KBM-7 (cell line): ENCODE results near the gene SEC61B.
"Not testable (repeated sequence)": the region's sequence is repeated elsewhere in the genome, so short reads cannot be mapped to it uniquely, and the experiment has no call there.

Experiments
- DNase-seq: peaks from one replicate; pipeline ENCODE4 v3.0.0-alpha.2; 2015
- in situ Hi-C: fragments of 300-500 bp; cut with MboI; formaldehyde crosslinking; loops from 2 replicates; pipeline ENCODE4 v1.14.3; 2020; ENCODE audit warnings: low sequenced_read_pairs, low pct_unique_long_range_greater_than_20kb, mixed read lengths

The SEC61B gene

DNA sequence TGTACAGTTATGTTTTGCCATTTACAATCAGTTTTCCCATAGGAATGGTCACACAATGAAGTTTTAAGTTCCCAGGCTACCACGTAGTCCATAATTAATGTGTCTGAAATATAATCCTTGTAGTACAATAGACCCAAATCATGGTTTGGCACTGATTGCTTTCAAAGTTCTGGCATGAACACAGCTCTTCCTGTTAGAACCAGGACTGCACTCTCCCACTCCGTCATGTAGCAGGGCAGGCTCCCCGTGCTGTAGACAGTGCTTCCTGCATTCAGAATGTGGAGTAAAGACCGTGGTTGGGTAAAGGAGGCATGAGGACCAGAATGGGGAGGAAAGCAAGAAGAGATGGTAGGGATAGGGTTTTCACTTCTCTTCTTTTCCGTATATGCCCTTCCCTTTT, 4.0 kb downstream of the SEC61B start:
- in situ Hi-C loops: no loop called here
- no peak for DNase-seq

DNA sequence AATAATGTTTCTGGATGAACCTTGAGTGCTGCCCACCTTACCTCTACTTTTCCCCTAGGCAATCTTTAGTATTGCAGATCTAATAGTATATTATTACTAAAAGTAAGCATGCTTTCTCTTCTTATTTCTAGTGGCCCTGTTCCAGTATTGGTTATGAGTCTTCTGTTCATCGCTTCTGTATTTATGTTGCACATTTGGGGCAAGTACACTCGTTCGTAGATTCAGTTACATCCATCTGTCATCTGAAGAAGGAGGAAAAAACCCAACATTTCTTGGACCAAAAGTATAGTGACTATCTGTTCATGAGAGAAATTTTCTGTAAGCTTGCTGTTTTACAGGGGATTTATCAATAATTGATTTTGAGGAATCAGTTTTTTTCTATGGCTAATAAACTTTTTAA, 8.1 kb downstream of the SEC61B start:
- DNase-seq: no peak
- in situ Hi-C loops: no loop called here

DNA sequence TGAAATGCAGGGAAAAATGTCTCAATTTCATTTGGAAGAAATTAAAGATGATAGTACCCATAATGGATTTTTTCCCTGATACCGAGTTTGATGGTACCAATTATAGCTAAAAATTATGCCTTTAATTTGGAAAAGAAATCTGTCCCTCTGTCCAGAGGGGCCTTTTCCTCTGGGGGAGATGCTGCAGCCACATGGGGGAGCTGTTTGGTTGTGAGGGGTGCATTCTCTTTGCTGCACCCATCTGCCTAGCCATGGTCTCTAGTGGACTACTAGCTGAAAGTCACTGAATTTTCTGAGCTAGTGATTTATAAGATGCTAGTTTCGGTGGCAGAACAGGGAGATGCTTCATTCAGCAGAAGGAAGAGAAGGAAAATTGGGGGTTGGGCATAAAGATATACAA, 9.6 kb downstream of the SEC61B start:
- no peak for DNase-seq
- in situ Hi-C loops: no loop called here

DNA sequence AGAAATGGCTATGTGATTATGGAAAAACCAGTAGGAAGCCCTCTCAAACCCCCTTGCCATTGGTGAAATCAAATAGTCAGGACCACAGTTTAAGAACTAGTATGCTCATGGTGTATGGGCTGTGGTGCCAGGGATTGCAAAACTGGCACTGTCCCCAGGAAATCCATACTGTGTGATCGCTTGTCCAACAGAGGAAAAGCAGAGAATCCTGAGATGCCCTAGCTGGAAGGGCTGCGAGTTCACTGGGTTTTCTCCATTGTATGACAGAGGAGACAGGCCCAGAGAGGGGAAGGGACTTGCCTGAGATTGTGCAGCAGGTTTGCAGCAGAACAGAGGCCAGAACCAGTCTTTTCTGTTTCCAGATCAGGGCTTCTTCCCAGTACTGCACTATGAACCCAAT, 12.5 kb downstream of the SEC61B start:
- in situ Hi-C loops: no loop called here
- no peak for DNase-seq

DNA sequence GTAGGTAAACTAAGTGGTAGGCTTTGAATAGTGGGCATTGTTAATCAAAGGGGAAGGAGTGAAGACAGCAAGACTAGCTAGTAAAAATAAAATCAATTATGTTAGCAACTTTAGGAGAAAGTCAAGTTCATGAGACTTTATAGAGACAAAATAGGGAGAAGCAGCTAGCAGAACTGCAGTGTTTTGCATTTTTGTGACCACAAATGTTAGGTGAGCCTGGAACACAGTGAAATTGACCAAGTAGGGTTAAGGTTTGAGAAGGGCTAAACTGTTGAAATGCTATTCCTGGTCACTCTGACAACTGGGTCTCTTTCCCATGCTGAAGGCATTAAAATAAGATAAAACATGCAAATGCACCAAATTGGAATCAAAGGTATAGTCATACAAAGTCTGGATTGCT, 13.0 kb downstream of the SEC61B start:
- DNase-seq: no peak
- in situ Hi-C loops: no loop called here

DNA sequence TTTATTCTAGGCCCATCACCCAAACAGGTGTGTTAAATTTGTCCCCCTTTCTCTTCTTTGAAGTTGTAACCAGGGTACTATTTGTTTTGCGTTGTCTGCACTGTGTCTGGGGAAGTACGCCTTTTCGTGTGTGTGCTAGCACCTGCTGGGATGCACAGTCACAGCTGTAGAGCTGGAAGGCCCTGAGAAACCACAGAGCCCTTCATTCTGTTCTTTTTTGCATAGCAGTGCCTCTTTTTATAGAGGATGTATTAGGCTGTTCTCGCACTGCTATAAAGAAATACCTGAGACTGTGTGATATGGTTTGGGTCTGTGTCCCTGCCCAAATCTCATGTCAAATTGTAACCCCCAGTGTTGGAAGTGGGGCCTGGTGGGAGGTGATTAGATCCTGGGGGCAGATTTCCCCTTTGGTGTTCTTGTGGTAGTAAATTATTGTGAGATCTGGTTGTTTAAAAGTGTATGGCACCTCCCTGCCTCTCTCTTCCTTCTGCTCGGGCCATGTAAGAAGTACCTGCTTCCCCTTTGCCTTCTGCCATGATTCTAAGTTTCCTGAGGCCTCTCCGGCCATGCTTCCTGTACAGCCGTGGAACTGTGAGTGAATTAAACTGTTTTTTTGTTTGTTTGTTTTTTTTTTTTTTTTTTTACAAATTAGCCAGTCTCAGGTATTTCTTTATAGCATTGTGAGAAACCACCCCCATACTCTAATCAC, 14.0 kb downstream of the SEC61B start:
- in situ Hi-C loops: no loop called here
- DNase-seq: no peak

DNA sequence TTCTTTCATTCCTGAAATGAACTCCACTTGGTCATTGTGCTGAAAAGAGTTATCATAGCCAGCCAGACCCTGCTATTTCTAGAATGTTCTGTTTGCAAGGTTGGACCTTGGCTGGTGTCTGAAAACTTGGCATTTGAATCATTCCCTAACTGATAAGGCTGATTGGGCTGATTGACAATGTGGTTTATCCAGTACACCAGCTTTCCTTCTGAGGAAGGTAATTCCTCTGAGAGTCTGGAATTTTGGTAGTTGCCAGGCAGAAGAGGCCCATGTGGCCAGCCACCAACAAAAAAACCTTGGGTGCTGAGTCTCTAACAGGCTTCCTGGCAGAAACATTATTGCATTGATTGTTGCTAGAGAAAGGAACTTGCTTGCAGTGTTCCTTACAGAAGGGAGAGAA, 15.3 kb downstream of the SEC61B start:
- in situ Hi-C loops: no loop called here
- DNase-seq: no peak

DNA sequence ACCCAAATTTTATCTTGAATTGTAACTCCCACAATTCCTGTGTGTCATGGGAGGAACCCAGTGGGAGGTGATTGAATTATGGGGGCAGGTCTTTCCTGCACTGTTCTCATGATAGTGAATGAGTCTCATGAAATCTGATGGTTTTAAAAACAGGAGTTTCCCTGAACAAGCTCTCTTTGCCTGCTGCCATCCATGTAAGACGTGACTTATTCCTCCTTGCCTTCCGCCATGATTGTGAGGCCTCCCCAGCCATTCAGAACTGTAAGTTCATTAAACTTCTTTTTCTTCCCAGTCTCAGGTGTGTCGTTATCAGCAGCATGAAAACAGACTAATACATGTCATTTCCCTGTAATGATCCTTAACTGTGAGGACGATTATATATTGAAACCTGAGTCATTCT, 15.8 kb downstream of the SEC61B start:
- DNase-seq, in situ Hi-C loops: not testable (repeated sequence)

DNA sequence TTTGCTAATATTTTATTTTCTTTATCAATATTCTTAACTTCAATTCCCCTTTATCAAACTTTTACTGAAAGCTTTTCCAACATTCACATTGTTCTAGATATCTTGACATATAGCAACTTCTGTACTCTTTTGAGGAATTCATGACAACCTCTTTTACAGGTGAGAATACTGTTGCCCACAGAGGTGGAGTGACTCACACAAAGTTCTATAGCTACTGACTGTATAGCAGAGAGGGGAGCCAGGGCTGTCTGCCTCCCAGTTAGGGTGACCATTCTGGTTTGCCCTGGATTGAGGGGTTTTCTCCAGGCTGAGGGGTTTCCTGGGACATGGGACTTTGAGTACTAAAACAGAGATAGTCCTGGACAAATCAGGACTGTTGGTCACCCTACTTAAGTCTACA, 16.2 kb downstream of the SEC61B start:
- in situ Hi-C loops: no loop called here

DNA sequence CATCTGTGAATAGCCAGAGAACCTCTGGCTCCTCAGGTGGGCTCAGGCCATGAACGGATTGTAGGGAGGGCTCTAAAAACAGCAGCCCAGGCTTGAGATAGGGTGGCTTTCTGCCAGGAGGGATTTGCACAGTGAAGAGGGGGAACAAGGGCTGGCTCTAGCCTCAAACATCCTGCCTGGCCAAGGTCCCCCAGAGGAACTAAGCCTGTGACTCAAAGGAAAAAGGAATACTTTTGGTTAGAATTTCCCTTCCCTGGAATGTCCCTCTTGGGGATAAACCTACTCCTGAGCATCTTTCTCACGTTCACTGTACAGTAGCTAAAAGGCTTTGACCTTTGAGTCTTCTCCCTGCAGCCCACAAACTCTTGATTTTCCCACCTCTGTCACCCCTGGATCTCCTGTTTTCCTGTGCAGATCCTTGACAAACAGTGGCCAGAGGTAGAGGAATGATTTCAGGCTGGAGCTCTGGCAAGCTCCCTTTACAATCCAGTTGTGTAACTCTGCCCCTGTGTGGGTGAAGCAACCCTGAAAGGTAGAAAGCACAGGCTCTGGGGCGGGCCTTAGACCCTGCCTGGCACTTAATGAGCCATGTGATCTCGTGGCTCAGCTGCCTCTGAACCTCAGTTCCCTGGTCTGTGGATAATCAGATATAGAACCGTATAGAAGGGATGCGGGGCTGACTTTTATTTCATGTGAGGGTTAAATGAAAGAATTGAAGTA, 17.4 kb downstream of the SEC61B start:
- in situ Hi-C loops: no loop called here
- no peak for DNase-seq

More for the DNA sequence above, 16.2 kb downstream of the SEC61B start:
- no peak for DNase-seq

DNA sequence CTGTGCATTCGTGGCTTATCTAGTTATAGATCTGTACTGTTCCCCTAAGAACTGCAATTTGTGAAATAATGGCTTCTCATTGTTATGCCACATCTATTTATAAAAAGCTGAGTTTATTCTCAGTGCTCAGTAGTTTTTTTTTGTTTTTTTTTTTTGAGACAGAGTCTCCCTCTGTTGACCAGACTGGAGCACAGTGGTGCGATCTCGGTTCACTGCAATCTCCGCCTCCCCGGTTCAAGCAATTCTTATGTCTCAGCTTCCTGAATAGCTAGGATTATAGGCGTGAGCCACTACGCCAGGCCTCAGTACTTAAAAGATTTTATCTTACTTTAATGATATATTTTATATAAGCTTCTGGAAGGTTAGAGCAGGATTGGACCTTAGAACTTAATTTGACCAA, 19.0 kb downstream of the SEC61B start:
- in situ Hi-C loops: no loop called here
- DNase-seq: no peak

DNA sequence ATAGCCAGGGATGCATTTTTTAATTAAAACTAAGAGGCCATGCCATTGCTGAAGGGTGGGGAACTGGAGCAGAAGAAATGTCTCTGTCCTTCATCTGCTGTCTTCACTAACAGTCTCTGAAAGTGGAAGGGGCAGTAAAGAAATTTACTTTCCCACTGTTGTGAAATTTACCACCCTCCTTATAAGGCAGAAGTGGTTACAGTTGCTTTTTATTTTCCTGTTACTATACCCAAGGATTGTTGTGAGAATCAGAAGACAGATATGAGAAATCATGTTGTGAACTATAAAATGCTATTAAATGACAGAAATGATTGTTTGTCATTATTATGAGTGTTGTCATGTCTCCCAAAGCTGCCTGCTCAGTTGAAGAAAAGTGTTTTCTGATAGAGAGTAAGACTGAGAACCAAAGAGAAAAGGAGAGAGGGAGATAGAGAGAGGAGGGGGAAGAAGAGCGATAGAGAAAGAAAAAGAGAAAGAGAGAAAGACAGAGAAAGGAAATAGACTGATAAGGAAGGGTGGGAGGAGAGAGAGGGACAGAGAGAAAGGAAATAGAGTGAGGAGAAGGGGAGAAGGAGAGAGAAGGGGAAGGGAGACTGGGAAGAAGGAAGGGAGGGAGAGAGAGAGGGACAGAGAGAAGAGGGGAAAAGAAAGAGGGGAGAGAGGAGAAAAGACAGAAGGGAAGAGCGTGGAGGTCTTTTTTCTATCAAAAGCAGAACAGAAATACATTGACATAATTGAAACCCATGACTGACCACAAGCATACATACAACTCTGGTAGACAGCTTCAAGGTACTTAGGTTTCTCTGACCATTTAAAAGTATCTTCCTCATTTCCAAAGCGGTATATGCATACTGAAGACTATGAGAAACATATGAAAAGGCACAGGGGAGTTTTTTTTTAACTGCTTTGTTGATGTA, 22.5 kb downstream of the SEC61B start:
- in situ Hi-C loops: no loop called here
- no peak for DNase-seq

DNA sequence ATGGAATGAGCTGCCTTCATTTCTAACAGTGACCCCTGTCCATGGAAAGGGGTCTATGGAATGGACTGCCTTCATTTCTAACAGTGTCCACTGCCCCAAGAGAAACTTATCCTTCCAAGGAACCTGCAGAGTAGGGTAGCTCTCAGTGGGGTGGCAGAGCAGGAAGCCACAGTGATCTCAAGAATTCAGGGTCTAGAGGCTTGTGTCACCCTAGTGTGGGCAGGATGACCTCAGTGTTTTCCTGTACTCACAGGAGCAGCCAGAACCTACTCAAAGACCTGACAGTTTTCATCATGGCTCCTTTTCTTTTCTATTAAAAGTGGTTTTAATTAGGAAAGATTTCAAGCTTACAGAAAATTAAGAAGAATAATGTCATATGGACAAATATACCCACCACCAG, 27.5 kb downstream of the SEC61B start:
- DNase-seq: no peak
- in situ Hi-C loops: no loop called here

DNA sequence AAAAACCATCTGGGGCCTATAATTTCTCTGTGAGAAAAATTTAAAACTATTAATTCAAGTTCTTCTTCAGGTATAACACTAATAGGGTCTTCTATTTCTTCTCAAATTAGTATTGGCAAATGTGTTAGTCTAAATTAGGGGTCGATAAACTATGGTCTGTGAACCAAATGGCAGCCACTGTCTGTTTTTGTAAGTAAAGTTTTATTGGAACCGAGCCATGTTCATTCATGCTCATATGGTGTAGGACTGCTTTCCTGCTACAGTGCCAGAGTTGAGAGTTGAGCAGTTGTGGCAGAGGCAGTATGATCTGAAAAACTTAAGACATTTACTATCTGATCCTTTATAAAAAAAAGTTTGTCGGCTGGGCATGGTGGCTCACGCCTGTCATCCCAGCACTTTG, 29.1 kb downstream of the SEC61B start:
- no peak for DNase-seq
- in situ Hi-C loops: no loop called here

DNA sequence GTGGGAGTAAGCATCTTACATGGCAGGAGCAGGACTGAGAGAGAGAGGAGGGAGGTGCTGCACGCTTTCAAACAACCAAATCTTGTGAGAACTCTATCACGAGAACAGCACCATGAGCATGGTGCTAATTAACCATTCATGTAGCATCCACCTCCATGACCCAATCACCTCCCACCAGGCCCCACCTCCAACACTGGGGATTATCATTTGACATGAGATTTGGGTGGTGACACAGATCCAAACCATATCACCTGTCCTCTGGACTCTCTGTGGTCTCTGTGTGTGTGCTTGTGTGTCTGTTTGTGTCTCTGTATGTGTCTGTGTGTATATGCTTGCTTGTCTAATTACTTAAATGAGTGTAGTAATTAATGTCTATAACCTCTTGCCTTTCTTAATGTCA, 31.1 kb downstream of the SEC61B start:
- in situ Hi-C loops: no loop called here
- no peak for DNase-seq

DNA sequence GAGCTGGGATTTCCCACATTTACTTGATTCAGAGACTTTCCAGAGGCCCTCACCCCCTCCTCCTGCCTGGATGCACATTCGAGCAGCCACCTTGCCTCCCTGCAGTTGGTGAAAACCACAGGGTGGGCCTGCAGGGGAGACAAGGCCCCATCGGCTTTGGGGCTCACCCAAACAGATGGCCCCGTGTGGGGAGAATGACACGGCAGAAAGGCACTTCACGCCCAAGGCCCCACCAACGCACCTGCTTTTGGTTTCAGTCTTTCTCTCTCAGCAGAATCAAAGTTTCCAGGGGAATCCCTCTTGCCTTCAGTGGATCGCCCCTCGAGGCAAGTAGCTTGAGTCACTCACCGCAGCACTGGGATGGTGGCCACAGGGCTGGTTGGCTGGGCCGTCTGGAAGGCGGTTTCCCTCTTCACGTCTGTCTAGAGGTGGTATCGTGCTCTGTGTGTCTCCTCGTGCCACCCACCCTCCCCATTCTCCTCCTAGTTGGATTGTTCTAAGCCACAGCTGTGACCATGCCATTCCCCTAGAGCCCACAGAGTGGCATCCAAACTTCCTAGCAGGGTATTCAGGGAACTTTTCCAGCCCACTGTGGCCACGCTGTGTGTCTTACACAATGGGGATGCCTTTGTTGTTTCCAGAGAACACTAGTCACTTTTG, 31.8 kb downstream of the SEC61B start:
- no peak for DNase-seq
- in situ Hi-C loops: no loop called here

DNA sequence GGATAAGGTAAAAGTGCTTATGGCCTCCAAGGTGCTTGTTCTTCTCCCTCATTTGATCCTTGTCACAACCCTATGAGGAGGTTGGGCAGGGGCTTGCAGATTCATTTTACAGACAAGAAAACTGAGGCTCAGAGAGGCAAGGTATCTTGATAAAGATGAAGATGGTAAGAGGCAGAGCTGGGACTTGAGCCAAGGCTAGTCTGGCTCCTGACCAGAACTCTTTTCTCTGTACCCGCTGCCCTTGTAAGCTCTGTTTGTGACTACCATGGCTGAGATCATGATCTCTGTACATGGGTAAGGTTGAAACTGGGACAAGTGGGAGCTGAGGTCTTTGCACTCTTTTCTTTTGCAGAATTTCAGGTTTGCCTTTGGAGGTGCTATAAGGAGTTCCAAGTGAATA, 33.6 kb downstream of the SEC61B start:
- DNase-seq: no peak
- in situ Hi-C loops: no loop called here

DNA sequence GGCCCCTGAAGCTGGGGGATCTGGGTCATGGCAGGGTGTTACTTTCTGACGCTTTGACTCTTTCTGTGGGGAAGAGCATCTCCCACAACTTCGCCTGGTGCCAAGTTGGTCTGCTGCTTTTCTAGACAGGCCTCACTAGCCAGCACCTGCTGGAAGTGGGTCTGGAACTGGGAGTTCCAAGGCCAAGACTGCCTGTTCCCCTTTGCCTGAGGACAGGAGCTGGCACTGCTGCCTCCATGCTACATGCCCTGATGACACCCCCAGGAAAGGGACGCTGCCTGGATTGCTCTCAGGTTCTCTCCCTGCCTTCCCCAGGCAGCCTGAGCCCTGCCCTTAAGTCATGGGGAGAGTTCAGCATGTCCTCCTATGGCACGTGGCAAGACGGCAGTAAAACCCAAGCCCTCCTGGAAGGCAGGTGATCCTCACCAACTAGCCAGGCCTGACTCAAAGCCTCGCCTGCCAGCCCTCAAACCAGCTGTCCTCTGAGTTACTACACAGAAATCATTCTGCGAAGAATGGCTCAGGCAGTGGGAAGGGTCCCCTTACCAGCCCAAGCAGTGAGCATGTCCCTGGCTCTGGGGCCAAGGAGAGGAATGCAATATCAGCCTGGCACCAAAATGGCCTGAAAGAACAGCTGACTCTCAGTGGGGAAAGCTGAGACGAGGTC, 35.8 kb downstream of the SEC61B start:
- in situ Hi-C loops: no loop called here
- no peak for DNase-seq
